GM18526 (cell line): ENCODE measurements around the gene OVCA2.

ENCODE experiments used
- POLR2A ChIP-seq: IDR thresholded peaks from 3 replicates; pipeline ENCODE4 v1.6.1; 2011; ENCODE audit not compliant: insufficient read length; ENCODE audit errors: extremely low read depth

OVCA2 gene

GRCh38 chr17:2041561-2042389 is at the start of gene OVCA2:
Gene OVCA2 (plus strand): TSS chr17:2042022. CDS start chr17:2042048, 26 bp downstream.
- peak; percentile 82 for TF ChIP-seq POLR2A

- TF ChIP-seq POLR2A, result no peak
Observed at GRCh38 chr17:1992541-1992940, 49.3 kb upstream of the OVCA2 start.

GRCh38 chr17:1994707-1995106 is 47.1 kb upstream of the OVCA2 start:
- no peak for TF ChIP-seq POLR2A

- TF ChIP-seq POLR2A, result no peak
Observed at GRCh38 chr17:1995321-1995892, 46.4 kb upstream of the OVCA2 start.

GRCh38 chr17:1995907-1996799 is 45.7 kb upstream of the OVCA2 start:
- no peak for TF ChIP-seq POLR2A

GRCh38 chr17:1996800-1997288 is 45.0 kb upstream of the OVCA2 start:
- no peak for TF ChIP-seq POLR2A

- TF ChIP-seq POLR2A, result no peak
Observed at GRCh38 chr17:1997289-1997926, 44.4 kb upstream of the OVCA2 start.

- no peak for TF ChIP-seq POLR2A
Observed at GRCh38 chr17:1997927-1998742, 43.7 kb upstream of the OVCA2 start.

- no peak for TF ChIP-seq POLR2A
Observed at GRCh38 chr17:1999557-2000251, 42.1 kb upstream of the OVCA2 start.

- no peak for TF ChIP-seq POLR2A
Observed at GRCh38 chr17:2002767-2003329, 39.0 kb upstream of the OVCA2 start.

- TF ChIP-seq POLR2A, result no peak
Observed at GRCh38 chr17:2003525-2003924, 38.3 kb upstream of the OVCA2 start.

- TF ChIP-seq POLR2A, result no peak
Observed at GRCh38 chr17:2004435-2004952, 37.3 kb upstream of the OVCA2 start.
